K562 (cell line): ENCODE results near the gene PRDM15. TPM values are rescaled to one million over a fixed set of nuclear protein-coding genes. Genes with fewer than 3 reads are reported as not detected.

Experiments
- ADNP ChIP-seq: fragments of 200-800 bp; sonication (Bioruptor generic); IDR thresholded peaks from 2 replicates; pipeline ENCODE4 v1.6.1; 2016; ENCODE audit warnings: missing genetic modification characterization, missing compliant biosample characterization
- BRF2 ChIP-seq: IDR thresholded peaks from 3 replicates; pipeline ENCODE4 v1.6.1; 2011; ENCODE audit warnings: borderline replicate concordance, mild to moderate bottlenecking; ENCODE audit not compliant: insufficient read length, insufficient read depth
- CTBP1 ChIP-seq: fragments of 450-650 bp; IDR thresholded peaks from 2 replicates; pipeline ENCODE4 v1.6.1; 2016; ENCODE audit warnings: borderline replicate concordance
- ESRRA ChIP-seq: fragments of 450-650 bp; IDR thresholded peaks from 2 replicates; pipeline ENCODE4 v1.6.1; 2014; ENCODE audit warnings: low read depth, mild to moderate bottlenecking, moderate library complexity, borderline replicate concordance
- FOSL1 ChIP-seq: fragments of 200-800 bp; sonication (Bioruptor generic); conservative IDR thresholded peaks from 2 replicates; pipeline ENCODE4 v1.6.1; 2016; ENCODE audit warnings: missing genetic modification characterization, missing compliant biosample characterization
- HDAC6 ChIP-seq: IDR thresholded peaks from 2 replicates; pipeline ENCODE4 v1.6.1; 2012; ENCODE audit warnings: low read depth, mild to moderate bottlenecking, control low read depth, inconsistent platforms, low read length, moderate library complexity
- HES1 ChIP-seq: fragments of 450-650 bp; IDR thresholded peaks from 2 replicates; pipeline ENCODE4 v1.6.1; 2016; ENCODE audit warnings: low read depth, mild to moderate bottlenecking, moderate library complexity
- KDM4B ChIP-seq, 2 experiments: fragments of 450-650 bp in 1 of 2; sonication (generic) in 1 of 2; IDR thresholded peaks; 2 replicates each; pipeline ENCODE4 v1.6.1; 2016 to 2017; ENCODE audit warnings: borderline replicate concordance in 2 of 2, antibody characterized with exemption in 1 of 2, low read depth in 1 of 2, mild to moderate bottlenecking in 1 of 2
- MAZ ChIP-seq, 2 experiments: fragments of 450-650 bp in 1 of 2; sonication (generic) in 1 of 2; formaldehyde crosslinking; IDR thresholded peaks in 1 of 2; conservative IDR thresholded peaks in 1 of 2; 2 replicates each; pipeline versions ENCODE4 v1.4.0 to v1.5.0; 2020; ENCODE audit warnings: mild to moderate bottlenecking in 1 of 2, missing genetic modification reagents in 1 of 2
- NCOR1 ChIP-seq: fragments of 450-650 bp; IDR thresholded peaks from 2 replicates; pipeline ENCODE4 v1.6.1; 2016; ENCODE audit warnings: mild to moderate bottlenecking, moderate library complexity
- POLR3A ChIP-seq: IDR thresholded peaks from 2 replicates; pipeline ENCODE4 v1.6.1; 2011; ENCODE audit warnings: borderline replicate concordance, mild to moderate bottlenecking, moderate library complexity; ENCODE audit not compliant: insufficient read length, insufficient read depth; ENCODE audit errors: extremely low read depth
- RBM34 ChIP-seq: fragments of 200-400 bp; formaldehyde crosslinking; IDR thresholded peaks from 2 replicates; pipeline ENCODE4 v1.6.1; 2018; ENCODE audit warnings: low read length, borderline replicate concordance; ENCODE audit not compliant: insufficient read depth
- SAP30 ChIP-seq: fragments of 200-600 bp; sonication (generic); IDR thresholded peaks from 2 replicates; pipeline ENCODE4 v1.6.1; 2012; ENCODE audit warnings: borderline replicate concordance, low read depth, mild to moderate bottlenecking, moderate library complexity, low read length, control low read depth, inconsistent platforms; ENCODE audit not compliant: insufficient read depth, poor library complexity, severe bottlenecking
- SMARCB1 ChIP-seq: IDR thresholded peaks from 2 replicates; pipeline ENCODE4 v1.6.1; 2011; ENCODE audit warnings: improper control_type of control experiment, low read depth; ENCODE audit not compliant: insufficient read length
- SOX6 ChIP-seq: fragments of 450-650 bp; IDR thresholded peaks from 2 replicates; pipeline ENCODE4 v1.6.1; 2014; ENCODE audit warnings: mild to moderate bottlenecking
- SP2 ChIP-seq: IDR thresholded peaks from 2 replicates; pipeline ENCODE4 v1.6.1; 2011; ENCODE audit warnings: mild to moderate bottlenecking, low read depth, low read length, moderate library complexity; ENCODE audit not compliant: poor library complexity, severe bottlenecking; ENCODE audit errors: extremely low read depth
- STAT5A ChIP-seq: IDR thresholded peaks from 2 replicates; pipeline ENCODE4 v1.6.1; 2012; ENCODE audit warnings: low read length, inconsistent platforms, borderline replicate concordance
- TAL1 ChIP-seq: fragments of 450-650 bp; IDR thresholded peaks from 2 replicates; pipeline ENCODE4 v1.6.1; 2016; ENCODE audit warnings: mild to moderate bottlenecking
- TRIM25 ChIP-seq: fragments of 450-650 bp; IDR thresholded peaks from 2 replicates; pipeline ENCODE4 v1.7.0; 2016; ENCODE audit warnings: borderline replicate concordance
- ZFP36 ChIP-seq: fragments of 150-350 bp; IDR thresholded peaks from 2 replicates; pipeline ENCODE4 v1.6.1; 2018; ENCODE audit warnings: low read length, low read depth; ENCODE audit not compliant: partially characterized antibody
- ZNF146 ChIP-seq: IDR thresholded peaks from one replicate; pipeline ENCODE4 v1.6.1; 2018; ENCODE audit warnings: missing compliant biosample characterization; ENCODE audit not compliant: unreplicated experiment
- ZNF174 ChIP-seq: fragments of 250-450 bp; sonication (Bioruptor Pico); IDR thresholded peaks from 2 replicates; pipeline ENCODE4 v1.4.0; 2020; ENCODE audit warnings: mild to moderate bottlenecking
- ZNF354B ChIP-seq: fragments of 250-450 bp; sonication (Bioruptor Pico); IDR thresholded peaks from 2 replicates; pipeline ENCODE4 v1.4.0; 2020
- polyA plus RNA-seq, 8 experiments: library from polyadenylated mRNA; depleted of rRNA in 4 of 8; stranded (reverse) in 5 of 8; unstranded in 3 of 8; fragments of >200 nt; fragmentation: Nextera tagmentation in 2 of 8; fragmentation: Illumina TruSeq in 1 of 8; extraction: Ambion mirVana in 2 of 8; extraction: Trizol in 1 of 8; gene quantifications; 2 replicates each; pipeline versions ENCODE4 v1.2.1 to v1.2.3, GENCODE V29; 2011 to 2014; ENCODE audit warnings: inconsistent platforms in 1 of 8, missing spikeins in 1 of 8
- total RNA-seq, 7 experiments: library from RNA; depleted of rRNA in 6 of 7; stranded (reverse); fragments of >200 nt in 6 of 7; fragmentation: Illumina TruSeq in 2 of 7; extraction: Trizol in 2 of 7; gene quantifications; 2 replicates each; pipeline versions ENCODE4 v1.2.1 to v1.2.3, GENCODE V29; 2011 to 2021; ENCODE audit warnings: low replicate concordance in 1 of 7

Gene PRDM15
- total and polyA plus RNA-seq, 9 of the 15 experiments (the other 6 are each of a cell fraction or from before 2014, with no cell fraction given), result 0.93 to 9.2 (median 6.2) TPM

- TF ChIP-seq POLR3A (no peak), CTBP1 (peak; percentile 14; the same call in 1 of the 2 replicates), ZNF354B (CRISPR knock-in tag) (no peak), ESRRA (no peak), MAZ (CRISPR knock-in tag; conservative IDR thresholded peaks at IDR 0.05 in 1 of 2, IDR thresholded peaks at IDR 0.05 in 1 of 2) (no peak), ZFP36 (peak; percentile 46), NCOR1 (peak; percentile 27; the same call in 1 of the 2 replicates), FOSL1 (tag) (peak; percentile 37; the same call in 1 of the 2 replicates), STAT5A (no peak; the same call in 1 of the 2 replicates), SP2 (no peak), ZNF174 (CRISPR knock-in tag) (no peak), HES1 (peak; percentile 98), SMARCB1 (no peak), SOX6 (peak; percentile 88), KDM4B (IDR thresholded peaks at IDR 0.05; ENCODE audit: borderline replicate concordance in 2 of 2, low read depth in 1 of 2) (0 out of 4 replicates have a peak, but pooled peaks of 1 of the 2 experiments have one; percentile 48), BRF2 (no peak), HDAC6 (no peak), TAL1 (peak; percentile 40), ZNF146 (CRISPR knock-in tag) (no peak), TRIM25 (no peak), RBM34 (no peak), ADNP (no peak), SAP30 (no peak)
Observed at GRCh38 chr21:41783476-41784180, 95.5 kb downstream of the PRDM15 start (continued).
